C4-2B (cell line): ENCODE results near the gene NOC2L.

Source experiments
- H3K27ac ChIP-seq: fragments of 450-650 bp; 2 replicates; pipeline ENCODE4 v1.5.1; 2017
- CTCF ChIP-seq: fragments of 450-650 bp; conservative IDR thresholded peaks from 2 replicates; pipeline ENCODE4 v1.5.1; 2017; ENCODE audit warnings: mild to moderate bottlenecking
- ZFX ChIP-seq: fragments of 450-650 bp; IDR thresholded peaks from 2 replicates; pipeline ENCODE4 v1.6.1; 2017

NOC2L gene

GRCh38 chr1:914891-915280 lies 44.2 kb downstream of the NOC2L start:
- TF ChIP-seq ZFX (no peak), CTCF (no peak)
- H3K27ac ChIP-seq, result no peak overlapping the region

- TF ChIP-seq ZFX (no peak), CTCF (no peak)
- no peak overlapping the region for H3K27ac ChIP-seq
Observed at GRCh38 chr1:914131-914890, 44.7 kb downstream of the NOC2L start.

GRCh38 chr1:913491-914130 lies 45.4 kb downstream of the NOC2L start:
- H3K27ac ChIP-seq, result no peak overlapping the region
- TF ChIP-seq ZFX, result no peak
- TF ChIP-seq CTCF, result no peak

- no peak for TF ChIP-seq ZFX
- H3K27ac ChIP-seq, result no peak overlapping the region
Observed at GRCh38 chr1:912740-913301, 46.2 kb downstream of the NOC2L start.

GRCh38 chr1:911875-912739 lies 46.9 kb downstream of the NOC2L start:
- H3K27ac ChIP-seq, result no peak overlapping the region

GRCh38 chr1:910881-911721 lies 48.0 kb downstream of the NOC2L start:
- no peak overlapping the region for H3K27ac ChIP-seq
- no peak for TF ChIP-seq CTCF
- no peak for TF ChIP-seq ZFX

More at GRCh38 chr1:911875-912739, 46.9 kb downstream of the NOC2L start:
- TF ChIP-seq ZFX (no peak), CTCF (no peak)

GRCh38 chr1:910311-910880 lies 48.7 kb downstream of the NOC2L start:
- no peak overlapping the region for H3K27ac ChIP-seq
- TF ChIP-seq ZFX, result no peak
- no peak for TF ChIP-seq CTCF
